GM19468 (cell line): ENCODE data around the gene DPYSL5.

Experiments used
- ATAC-seq: cut with Tn5 transposase; IDR thresholded peaks from one replicate; pipeline ENCODE4 v1.9.1; 2021; ENCODE audit warnings: mild to moderate bottlenecking, moderate library complexity, moderate number of reproducible peaks; ENCODE audit not compliant: unreplicated experiment; ENCODE audit errors: extremely low read depth

The DPYSL5 gene

DNA sequence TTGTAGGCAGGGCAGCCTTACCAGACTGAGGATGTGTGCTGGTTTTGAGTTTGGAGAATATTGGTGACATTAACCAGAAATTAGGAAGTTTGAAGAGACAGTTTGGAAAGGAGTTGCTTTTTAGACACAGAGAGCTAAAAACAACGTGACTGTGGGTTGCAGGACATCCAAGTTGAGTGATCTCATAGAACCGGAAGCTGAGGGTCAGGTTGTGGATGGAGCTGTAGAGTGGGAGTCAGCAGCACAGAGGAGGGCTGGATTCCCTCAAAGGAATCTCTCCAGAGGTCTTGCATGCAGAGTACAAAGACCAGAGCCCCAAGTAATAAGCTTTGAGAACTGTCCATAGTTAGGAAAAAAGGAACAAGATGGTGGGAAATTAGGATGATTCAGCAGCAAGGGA is 131.8 kb downstream of the DPYSL5 start:
- ATAC-seq: no peak

DNA sequence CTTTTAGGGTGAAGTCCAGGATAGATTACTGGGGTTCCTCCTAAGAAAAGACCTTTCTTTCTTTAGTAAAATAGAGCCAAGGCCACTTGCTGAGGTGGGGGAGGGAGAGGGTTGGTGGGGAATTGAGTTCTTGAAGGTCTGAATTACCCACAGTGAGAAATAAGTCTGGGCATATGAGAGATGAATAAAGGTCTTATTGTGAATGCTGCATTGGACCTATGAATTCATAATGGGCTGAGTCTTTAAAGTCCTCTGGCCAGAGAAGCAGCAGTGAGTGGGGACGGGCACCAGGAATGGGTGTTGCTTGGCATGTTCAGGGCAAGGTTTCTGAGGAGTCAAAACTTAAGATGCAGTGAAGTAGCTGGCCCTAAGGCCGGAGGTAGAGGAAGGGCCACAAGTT is 133.0 kb downstream of the DPYSL5 start:
- no peak for ATAC-seq

DNA sequence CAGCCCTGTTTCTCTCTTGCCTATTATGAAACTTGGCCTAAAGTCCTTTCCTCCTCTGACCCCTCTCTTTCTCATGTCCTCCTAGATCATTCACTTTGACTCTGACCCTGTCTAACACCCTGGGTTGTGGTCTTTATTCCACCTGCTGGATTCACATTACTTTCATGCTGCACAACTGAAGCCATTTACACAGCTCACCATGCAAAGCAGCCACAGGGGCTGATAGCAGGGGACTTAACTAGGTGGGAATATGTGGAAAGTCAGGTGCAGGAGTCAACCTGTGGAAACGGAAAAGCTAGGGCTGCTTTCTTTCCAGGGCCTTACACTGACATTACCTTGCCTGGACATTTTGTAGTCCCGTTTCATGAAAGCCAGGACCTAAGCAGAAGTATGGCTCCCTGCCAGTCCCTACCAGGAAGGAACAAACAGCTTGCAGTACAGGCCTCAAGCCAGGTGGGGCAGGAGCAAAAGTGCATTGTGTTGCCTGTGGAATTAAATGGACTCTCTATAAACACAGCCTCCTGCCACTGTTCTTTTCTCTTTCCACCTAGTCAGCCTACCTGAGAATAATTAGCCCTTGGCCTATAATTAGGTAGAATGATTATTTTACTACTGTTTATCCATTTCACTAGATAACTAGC is 134.3 kb downstream of the DPYSL5 start:
- ATAC-seq: no peak

DNA sequence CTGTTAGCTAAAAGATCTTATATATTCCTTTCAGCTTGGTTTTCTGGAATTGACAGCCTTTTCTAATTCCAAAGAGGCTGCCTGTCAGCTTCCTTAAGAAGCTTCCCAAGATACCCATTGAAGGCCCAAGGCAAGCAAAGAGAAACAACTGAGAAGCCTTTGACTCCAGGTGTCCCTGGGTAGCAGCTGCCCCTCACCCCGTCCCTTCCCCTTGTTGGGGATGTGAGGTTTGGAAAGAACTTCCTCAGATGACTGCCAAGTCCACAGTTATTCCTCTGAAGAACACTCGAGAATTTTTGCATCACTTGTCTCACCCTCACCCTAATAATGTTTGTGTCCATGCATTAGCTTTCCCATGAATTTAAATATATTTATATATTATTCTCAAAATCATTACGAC is 135.8 kb downstream of the DPYSL5 start:
- no peak for ATAC-seq

DNA sequence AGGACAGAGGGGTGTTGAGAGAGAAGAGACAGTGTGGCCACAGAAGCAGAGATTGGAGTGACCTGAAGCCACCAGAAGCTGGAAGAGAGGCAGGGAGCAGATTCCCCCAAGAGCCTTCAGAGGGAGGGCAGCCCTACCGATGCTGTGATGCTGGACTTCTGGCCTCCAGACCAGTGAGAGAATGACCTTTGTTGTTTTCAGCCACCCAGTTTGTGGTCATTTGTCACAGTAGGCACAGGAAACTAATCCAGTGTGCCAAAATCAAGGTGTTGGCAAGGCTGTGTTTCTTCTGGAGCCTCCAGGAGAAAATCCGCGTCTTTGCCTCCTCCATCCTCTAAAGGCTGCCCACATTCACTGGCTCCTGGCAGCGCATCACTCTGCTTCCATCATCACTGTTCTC is 137.9 kb downstream of the DPYSL5 start:
- ATAC-seq: no peak

DNA sequence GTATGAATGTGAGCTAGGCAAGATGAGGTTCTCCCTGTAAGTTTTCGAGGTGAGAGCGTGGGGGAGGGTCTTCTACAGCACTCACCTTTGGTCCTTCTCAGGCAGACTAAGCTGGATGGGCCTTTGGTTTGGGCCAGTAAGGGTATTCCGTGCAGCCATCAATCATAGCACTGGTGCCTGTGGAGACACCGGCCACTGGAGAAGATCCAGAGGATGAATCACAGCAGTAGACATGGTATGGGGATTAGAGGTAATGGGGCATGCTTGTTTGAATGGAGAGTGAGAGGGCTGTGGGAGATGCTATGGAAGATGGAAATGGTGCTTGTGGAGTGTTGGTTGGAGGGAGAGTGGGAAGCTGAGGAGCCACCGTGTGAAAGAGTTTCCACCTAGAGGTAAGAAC is 138.6 kb downstream of the DPYSL5 start:
- no peak for ATAC-seq

DNA sequence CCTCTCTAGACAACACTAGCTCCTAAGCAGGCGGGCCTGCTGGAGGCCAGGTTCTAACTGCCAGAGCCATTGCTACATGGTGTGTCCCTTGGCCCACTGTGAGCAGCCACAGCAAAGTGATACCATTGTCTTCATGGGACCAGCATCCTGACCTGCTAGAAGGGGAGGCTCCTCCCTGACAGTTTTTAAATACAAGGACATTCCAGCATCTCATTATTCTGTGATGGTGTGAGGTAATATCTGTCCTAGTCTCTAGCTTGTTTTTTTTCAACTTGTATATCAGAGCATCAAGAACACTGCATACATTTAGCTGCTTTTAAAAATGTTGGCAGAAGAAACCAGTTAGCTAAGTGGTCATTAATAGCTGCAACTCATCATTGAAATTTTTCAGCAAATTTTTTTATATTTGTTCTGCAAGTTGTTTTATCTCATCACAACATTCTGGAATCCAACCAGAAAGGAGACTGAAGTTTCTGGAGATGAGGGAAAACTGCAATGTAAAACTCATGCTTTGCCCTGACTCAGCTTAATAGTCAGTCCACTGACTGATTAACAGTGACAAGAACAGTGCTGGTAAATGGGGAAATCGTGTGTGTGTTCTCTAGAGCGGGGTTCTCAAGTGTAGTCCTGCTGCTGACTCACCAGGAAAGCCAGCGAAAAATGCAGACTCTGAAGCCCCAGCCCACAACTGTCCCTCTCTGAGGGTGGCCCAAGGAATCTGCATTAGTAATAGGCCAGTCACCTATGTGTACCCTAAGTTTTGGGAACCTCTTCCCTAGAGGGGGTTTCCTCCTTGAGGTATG is 140.3 kb downstream of the DPYSL5 start:
- ATAC-seq: no peak

DNA sequence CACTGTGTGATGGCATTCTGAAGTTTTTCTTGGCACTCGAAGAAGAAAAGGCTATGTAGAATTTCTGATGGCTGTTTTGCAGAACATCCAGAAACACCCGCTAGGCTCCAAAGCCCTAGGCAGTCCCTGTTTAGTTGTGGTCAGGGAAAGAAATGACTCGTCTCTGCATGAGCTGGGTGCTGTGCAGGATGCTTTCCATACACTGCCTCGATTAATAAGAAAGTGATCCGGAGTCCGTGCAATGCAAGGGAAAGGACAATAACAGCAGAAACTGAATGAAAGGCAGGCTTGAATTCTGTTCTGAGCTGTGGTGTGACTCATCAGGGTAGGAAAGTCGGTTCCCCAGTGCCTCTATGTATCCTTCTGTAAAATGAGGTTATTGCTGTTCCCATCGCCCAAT is 141.2 kb downstream of the DPYSL5 start:
- ATAC-seq: no peak

DNA sequence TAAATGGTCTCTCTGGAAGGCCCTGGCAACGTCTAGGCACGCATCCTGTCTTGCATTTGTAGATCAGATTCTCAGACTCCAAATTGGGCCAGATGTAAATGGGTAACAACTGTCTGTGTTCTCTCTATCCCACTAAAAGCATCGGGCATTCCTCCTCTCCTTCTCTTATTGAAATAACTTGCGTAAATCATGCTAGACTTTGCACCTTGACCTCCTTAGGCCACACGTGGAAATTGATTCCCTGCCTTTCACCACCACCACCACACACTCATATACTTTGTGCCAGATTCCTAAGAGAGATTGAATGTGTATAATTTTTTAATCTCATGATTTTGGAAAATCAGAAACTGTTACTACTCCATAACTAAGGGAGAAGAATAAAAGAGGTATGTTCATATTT is 143.8 kb downstream of the DPYSL5 start:
- no peak for ATAC-seq

DNA sequence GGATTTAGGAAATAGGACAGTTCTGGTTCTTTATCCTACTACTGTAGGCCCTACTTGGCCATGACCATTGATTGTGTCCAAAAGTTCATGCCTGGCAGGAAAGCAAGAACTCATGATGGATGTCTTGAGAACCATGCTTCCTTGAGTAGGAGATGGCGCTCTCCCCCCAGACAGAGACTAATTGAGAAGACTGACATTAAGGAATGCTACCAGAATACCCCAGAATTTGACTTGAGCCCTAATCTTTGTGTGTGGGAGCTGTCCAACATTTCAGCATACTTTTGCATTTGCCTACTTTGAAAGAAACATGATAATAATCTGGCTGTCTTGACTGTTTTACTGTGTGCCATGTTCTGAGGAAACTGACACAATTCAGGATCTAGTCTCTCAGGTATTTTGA is 145.8 kb downstream of the DPYSL5 start:
- ATAC-seq: no peak

DNA sequence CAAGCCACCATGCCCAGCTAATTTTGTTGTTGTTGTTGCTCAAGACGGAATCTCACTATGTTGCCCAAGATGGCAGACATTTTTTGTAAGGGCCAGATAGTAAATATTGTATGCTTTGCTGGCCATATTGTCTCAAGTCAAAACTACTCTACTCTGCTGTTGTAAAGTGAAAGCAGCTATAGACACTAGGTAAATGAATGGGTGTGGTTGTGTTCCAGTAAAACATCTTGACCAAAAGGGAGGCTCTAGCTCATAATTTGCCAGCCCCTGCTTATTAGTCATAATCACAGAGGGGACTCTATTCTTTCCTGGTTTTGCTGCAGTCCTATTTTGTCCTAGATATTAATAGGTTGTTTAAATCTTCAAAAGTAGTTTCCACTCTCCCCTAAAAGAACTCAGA is 147.1 kb downstream of the DPYSL5 start:
- ATAC-seq: no peak

DNA sequence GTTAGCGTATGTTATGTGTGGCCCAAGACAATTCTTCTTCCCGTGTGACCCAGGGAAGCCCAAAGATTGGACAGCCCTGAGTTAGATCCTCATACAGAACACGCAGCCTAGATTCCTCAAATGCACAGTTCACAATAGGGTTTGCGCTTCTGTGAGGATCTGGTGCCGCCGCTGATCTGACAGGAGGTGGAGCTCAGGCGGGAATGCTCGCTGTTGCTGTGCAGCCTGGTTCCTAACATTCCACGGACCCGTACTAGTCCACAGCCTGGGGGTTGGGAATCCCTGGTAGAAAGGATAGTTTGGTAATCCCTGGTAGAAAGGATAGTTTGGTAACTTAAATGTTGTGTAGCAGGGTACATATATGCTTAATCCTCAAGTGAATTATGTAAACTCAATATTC is 149.5 kb downstream of the DPYSL5 start:
- no peak for ATAC-seq

DNA sequence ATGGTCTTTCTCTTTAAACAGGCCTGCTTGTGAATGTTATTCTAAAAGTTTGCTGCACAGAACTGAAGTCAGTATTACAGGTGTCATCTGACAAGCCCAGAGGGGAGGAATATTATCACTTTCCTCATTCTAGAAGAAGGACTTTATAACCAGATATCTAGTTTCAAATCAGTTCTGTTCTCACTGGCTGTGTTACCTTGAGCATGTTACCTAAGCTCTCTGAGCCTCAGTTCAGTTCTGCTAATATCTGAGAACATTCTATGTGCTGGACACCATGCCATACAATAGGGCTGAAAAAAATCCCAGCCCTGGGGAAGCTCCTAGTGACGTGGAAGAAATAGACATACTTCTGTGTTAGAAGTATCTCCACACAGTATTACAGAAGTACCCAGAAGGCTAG is 150.4 kb downstream of the DPYSL5 start:
- ATAC-seq: no peak
